HEK293 (cell line): ENCODE data around the gene F3.

Source experiments
- ATF2 ChIP-seq: fragments of 450-650 bp; formaldehyde crosslinking; IDR thresholded peaks from 2 replicates; pipeline ENCODE4 v1.5.1; 2016; ENCODE audit warnings: missing biosample characterization, missing genetic modification characterization, low read depth
- CTCF ChIP-seq: fragments of 450-650 bp; formaldehyde crosslinking; IDR thresholded peaks from 2 replicates; pipeline ENCODE4 v1.5.1; 2016; ENCODE audit warnings: missing biosample characterization, missing genetic modification characterization
- PRDM10 ChIP-seq: fragments of 450-650 bp; formaldehyde crosslinking; IDR thresholded peaks from 2 replicates; pipeline ENCODE4 v1.5.1; 2016; ENCODE audit warnings: missing biosample characterization, missing genetic modification characterization
- REST ChIP-seq: fragments of 450-650 bp; formaldehyde crosslinking; IDR thresholded peaks from 2 replicates; pipeline ENCODE4 v1.5.1; 2016; ENCODE audit warnings: missing biosample characterization, missing genetic modification characterization
- ZBTB11 ChIP-seq: fragments of 450-650 bp; formaldehyde crosslinking; conservative IDR thresholded peaks from 2 replicates; pipeline ENCODE4 v1.5.1; 2016; ENCODE audit warnings: low read depth, missing biosample characterization, missing genetic modification characterization
- ZBTB8A ChIP-seq: fragments of 450-650 bp; formaldehyde crosslinking; IDR thresholded peaks from 2 replicates; pipeline ENCODE4 v1.5.1; 2016; ENCODE audit warnings: missing biosample characterization, missing genetic modification characterization
- ZNF266 ChIP-seq: fragments of 450-650 bp; formaldehyde crosslinking; IDR thresholded peaks from 2 replicates; pipeline ENCODE4 v1.5.1; 2016; ENCODE audit warnings: missing biosample characterization, missing genetic modification characterization, low read depth
- ZNF580 ChIP-seq: fragments of 450-650 bp; formaldehyde crosslinking; IDR thresholded peaks from 2 replicates; pipeline ENCODE4 v1.5.1; 2016; ENCODE audit warnings: missing biosample characterization, missing genetic modification characterization
- ZNF777 ChIP-seq: fragments of 450-650 bp; formaldehyde crosslinking; IDR thresholded peaks from 2 replicates; pipeline ENCODE4 v1.5.1; 2017; ENCODE audit warnings: missing biosample characterization, missing genetic modification characterization, borderline replicate concordance
- ZSCAN18 ChIP-seq: fragments of 450-650 bp; formaldehyde crosslinking; IDR thresholded peaks from 2 replicates; pipeline ENCODE4 v1.5.1; 2016; ENCODE audit warnings: missing biosample characterization, missing genetic modification characterization

GRCh38 chr1:94543001-94543400 is 1.4 kb upstream of the F3 start:
- TF ChIP-seq ZBTB11 (tag by site-specific recombination) (no peak), CTCF (tag by site-specific recombination) (no peak), ZSCAN18 (tag by site-specific recombination) (no peak), ZNF580 (tag by site-specific recombination) (no peak), ZNF266 (tag by site-specific recombination) (no peak), ZBTB8A (no peak), REST (tag by site-specific recombination) (no peak), ATF2 (no peak), ZNF777 (tag by site-specific recombination) (no peak), PRDM10 (tag by site-specific recombination) (no peak)
